ENCODE measurements around the gene EIPR1. TPM values are rescaled to one million over a fixed set of nuclear protein-coding genes. Genes with fewer than 3 reads are reported as not detected.

Gene EIPR1
- total and polyA plus RNA-seq, 2 of the 13 experiments (the other 11 are each of a cell fraction or from before 2014, with no cell fraction given), result 70.0 to 96.3 TPM

DNA sequence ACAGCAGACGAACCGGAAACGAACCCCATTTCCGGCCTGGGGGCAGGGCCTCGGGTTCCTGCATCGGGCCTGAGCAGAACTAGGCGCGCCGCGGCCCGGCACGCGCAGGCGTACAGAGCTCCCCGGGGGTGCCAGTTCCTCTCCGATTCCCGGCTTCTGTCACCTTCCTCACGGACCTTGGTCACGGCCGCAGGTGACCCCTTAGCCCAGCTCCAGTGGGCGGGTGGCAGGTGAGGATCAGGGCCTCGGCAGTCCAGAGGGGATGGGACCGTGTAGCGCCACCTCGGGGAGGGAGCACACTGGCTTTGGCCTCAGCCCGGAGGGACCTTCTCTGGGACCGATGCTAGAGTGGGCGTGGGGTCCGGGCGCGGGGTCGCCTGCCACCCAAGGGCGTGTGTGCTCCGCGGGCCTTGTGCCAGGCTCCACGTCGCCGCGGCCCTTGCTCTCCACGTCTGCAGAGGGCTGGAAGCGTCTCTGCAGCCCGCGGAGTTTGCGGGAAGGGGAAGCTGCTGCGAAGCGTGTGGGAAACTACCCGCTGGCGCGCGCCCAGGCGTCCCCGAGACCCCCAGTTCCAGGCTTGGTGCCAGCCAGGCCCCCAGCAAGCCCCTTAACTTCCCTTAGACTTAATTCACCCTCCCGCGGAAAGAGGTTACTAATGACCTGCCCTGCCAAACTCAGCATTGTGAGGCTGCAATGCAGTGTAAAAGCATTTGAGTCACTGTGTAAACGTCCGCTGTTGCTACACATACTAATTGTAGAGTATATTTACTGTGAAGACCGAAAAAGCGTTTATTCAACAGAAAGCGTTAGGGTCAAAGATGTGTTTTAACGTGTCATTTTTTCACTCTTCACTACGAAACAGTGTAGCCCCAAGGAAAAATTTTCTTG lies 2.3 kb upstream of the EIPR1 start, which contains the start of gene TRAPPC12 (continued):
- peak; percentile 30; the same call in 1 of the 2 replicates for TF ChIP-seq AKNA (CRISPR knock-in tag; IDR thresholded peaks at IDR 0.05; ENCODE audit: borderline replicate concordance)
- TF ChIP-seq FOXK1 (CRISPR knock-in tag; IDR thresholded peaks at IDR 0.05; ENCODE audit: borderline replicate concordance, low read depth), result peak; percentile 68; the same call in 1 of the 2 replicates
- 0 out of 4 replicates have a peak, but pooled peaks of 1 of the 2 experiments have one; percentile 5 for TF ChIP-seq REST (IDR thresholded peaks at IDR 0.05; ENCODE audit: borderline replicate concordance in 1 of 2, low read depth in 1 of 2, low read length in 2 of 2)
- peak; percentile 37; the same call in 1 of the 2 replicates for TF ChIP-seq TCF7 (IDR thresholded peaks at IDR 0.05; ENCODE audit: low read depth)
- peak; percentile 95 for TF ChIP-seq FOXA3 (CRISPR knock-in tag; IDR thresholded peaks at IDR 0.05)
- peak; percentile 95 for TF ChIP-seq ZBTB7B (CRISPR knock-in tag; IDR thresholded peaks at IDR 0.05)
- TF ChIP-seq SRSF9 (IDR thresholded peaks at IDR 0.05; ENCODE audit: borderline replicate concordance, insufficient read depth, low read depth, low read length, poor library complexity, severe bottlenecking), result no peak
- TF ChIP-seq ZNF225 (CRISPR knock-in tag; IDR thresholded peaks at IDR 0.05), result peak; percentile 99
- TF ChIP-seq KDM6A (CRISPR knock-in tag; IDR thresholded peaks at IDR 0.05; ENCODE audit: low read depth), result peak; percentile 34
- TF ChIP-seq KDM5B (CRISPR knock-in tag; IDR thresholded peaks at IDR 0.05; ENCODE audit: borderline replicate concordance), result peak; percentile 99
- peak; percentile 57; the same call in 1 of the 2 replicates for TF ChIP-seq ZFP37 (CRISPR knock-in tag; IDR thresholded peaks at IDR 0.05; ENCODE audit: borderline replicate concordance)
- 0 out of 2 replicates have a peak, but pooled peaks have one; percentile 69 for TF ChIP-seq PRDM10 (CRISPR knock-in tag; IDR thresholded peaks at IDR 0.05; ENCODE audit: low read depth)

All from HepG2 (cell line).